HG03460 (cell line): ENCODE measurements around the gene ZSWIM4.

Experiments used
- ATAC-seq: cut with Tn5 transposase; IDR thresholded peaks from one replicate; pipeline ENCODE4 v1.9.1; 2021; ENCODE audit not compliant: unreplicated experiment

The ZSWIM4 gene

GRCh38 chr19:13870873-13871272 is 75.6 kb downstream of the ZSWIM4 start:
- ATAC-seq = no peak

GRCh38 chr19:13872339-13872694 is 77.1 kb downstream of the ZSWIM4 start:
- no peak for ATAC-seq

- ATAC-seq = no peak
Observed at GRCh38 chr19:13872695-13873389, 77.6 kb downstream of the ZSWIM4 start.

DNA sequence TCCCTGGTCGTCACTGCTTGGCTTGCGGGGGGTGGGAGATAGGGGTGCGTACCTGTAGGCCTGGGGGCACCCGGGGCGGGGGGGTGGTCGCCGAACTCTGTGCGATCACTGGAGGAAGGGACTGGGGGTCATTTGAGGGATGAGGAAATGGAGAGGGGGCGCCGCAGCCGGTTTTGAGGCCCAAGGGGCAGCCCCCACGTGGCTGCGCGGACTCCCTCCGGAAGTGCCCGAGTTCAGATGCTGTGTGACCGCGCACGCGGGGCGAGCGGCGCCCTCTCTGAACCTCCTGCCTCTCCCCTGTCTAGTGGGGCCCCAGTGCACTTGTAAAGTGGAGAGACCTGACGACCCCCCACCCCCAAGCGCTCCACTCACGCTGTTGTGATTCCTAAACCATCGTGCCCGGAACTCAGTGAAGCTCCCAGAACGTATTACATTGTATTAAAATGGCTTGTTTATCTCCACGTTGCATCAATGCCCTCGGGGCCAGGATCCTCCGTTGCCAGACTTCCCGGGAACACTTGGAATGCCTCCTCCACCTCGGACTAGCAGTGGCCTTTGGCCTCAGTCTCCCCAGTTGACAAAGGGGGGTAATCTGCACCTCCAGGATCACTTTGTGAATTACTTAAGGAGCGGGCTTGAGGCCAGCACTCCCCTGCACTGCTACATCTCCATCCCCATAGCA is 78.7 kb downstream of the ZSWIM4 start:
- no peak for ATAC-seq

DNA sequence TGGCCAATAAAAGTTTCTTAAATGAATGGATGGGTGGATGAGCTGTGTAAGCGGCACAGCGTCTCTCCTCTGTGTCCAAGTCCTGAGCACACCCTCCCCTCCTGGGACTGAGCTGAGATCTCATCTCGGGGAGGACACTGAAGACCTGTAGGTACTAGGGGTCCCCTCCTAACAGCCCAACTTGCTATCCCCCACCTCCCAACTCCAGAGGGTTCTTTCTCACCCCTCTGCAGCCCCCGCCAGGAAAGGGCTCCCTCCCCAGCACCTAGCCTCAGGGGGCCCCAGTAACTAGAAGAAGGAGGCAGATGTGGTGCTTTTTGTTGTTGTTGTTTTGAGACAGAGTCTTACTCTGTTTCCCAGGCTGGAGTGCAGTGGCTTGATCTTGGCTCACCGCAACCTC is 80.6 kb downstream of the ZSWIM4 start:
- ATAC-seq = no peak

DNA sequence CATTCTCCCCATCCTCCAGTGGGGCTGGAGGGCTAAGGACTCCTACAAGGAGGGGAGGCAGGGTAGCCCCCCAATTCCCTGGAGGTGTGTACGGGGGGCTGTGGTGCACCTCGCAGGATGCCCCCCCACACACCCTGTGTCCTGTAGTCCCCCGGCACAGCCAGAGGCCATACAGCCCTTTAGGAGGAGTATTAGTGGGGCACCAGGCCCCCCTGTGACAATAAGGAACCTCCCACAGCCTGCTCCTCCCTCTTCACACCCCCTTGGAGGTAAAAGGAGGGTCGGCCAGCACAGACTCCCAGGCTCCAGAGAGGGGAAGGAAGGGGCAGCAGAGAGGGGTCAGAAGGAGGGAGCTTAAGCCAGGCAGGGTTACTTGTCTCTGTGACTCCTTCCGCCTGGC is 81.6 kb downstream of the ZSWIM4 start, which contains the start of gene NANOS3:
NANOS3 (plus strand) TSS at position 301 of the 400 bp plus-strand sequence. CDS start 115 bp downstream, outside the sequence.
- no peak for ATAC-seq

GRCh38 chr19:13877303-13877702 is 82.1 kb downstream of the ZSWIM4 start:
- ATAC-seq = no peak

GRCh38 chr19:13880059-13881043 is 85.1 kb downstream of the ZSWIM4 start:
- peak; percentile 72 for ATAC-seq

- no peak for ATAC-seq
Observed at GRCh38 chr19:13881251-13881691, 86.0 kb downstream of the ZSWIM4 start.
